Endothelial cell of umbilical vein (primary cell): ENCODE data around the gene VDAC2. TPM values are rescaled to one million over a fixed set of nuclear protein-coding genes. Genes with fewer than 3 reads are reported as not detected.
A peak's percentile ranks its signal among the peaks of the same experiment; 100 is the strongest.

Source experiments
- BruUV-seq: library from RNA; stranded (reverse); fragments of 400-500 nt; replicated peaks from 2 replicates; lab custom pipeline; 2021; lab: Mats Ljungman, UMichigan
- CTCF ChIA-PET: fragments of 300-600, 350-600 bp; sonication (Branson Sonifier 250); formaldehyde crosslinking; loops from one replicate; lab custom pipeline; 2021; ENCODE audit warnings: antibody characterized with exemption, inconsistent platforms; lab: Charles Lee
- POLR2A ChIA-PET: fragments of 300-600, 350-600 bp; sonication (Branson Sonifier 250); formaldehyde crosslinking; loops from one replicate; lab custom pipeline; 2021; ENCODE audit warnings: antibody characterized with exemption, inconsistent platforms; lab: Charles Lee
- DNase-seq: peaks from one replicate; pipeline ENCODE4 v3.0.0-alpha.2; 2011; ENCODE audit warnings: low read depth, low spot score
- FAIRE-seq: peaks from 2 replicates; lab custom pipeline; 2011; peaks lifted over from hg19 to GRCh38; lab: Jason Lieb, UNC
- H2AFZ ChIP-seq: 2 replicates; pipeline ENCODE4 v1.6.0; 2012; ENCODE audit warnings: low read depth, low read length, control low read depth, inconsistent platforms
- H3K27ac ChIP-seq: 2 replicates; pipeline ENCODE4 v1.5.1; 2011; ENCODE audit warnings: low read depth, mild to moderate bottlenecking, control low read depth, low read length, moderate library complexity; ENCODE audit not compliant: insufficient read depth
- H3K27me3 ChIP-seq, 2 experiments: 2 replicates each; pipeline versions ENCODE4 v1.6.0 to v1.6.1; 2011; ENCODE audit warnings: low read length in 2 of 2, mixed read lengths in 1 of 2; ENCODE audit not compliant: control insufficient read depth in 2 of 2, insufficient read depth in 2 of 2
- H3K36me3 ChIP-seq, 2 experiments: 2 replicates in 1 of 2; 3 replicates in 1 of 2; pipeline ENCODE4 v1.5.1; 2011; ENCODE audit warnings: low read length in 2 of 2, mild to moderate bottlenecking in 1 of 2, moderate library complexity in 1 of 2; ENCODE audit not compliant: control insufficient read depth in 2 of 2, insufficient read depth in 2 of 2; ENCODE audit errors: extremely low read depth in 1 of 2
- H3K4me1 ChIP-seq: 3 replicates; pipeline ENCODE4 v1.5.1; 2011; ENCODE audit warnings: mild to moderate bottlenecking, low read length; ENCODE audit not compliant: control insufficient read depth, insufficient read depth; ENCODE audit errors: extremely low read depth
- H3K4me2 ChIP-seq: 2 replicates; pipeline ENCODE4 v1.6.1; 2011; ENCODE audit warnings: low read length, control low read depth, mixed read lengths; ENCODE audit not compliant: insufficient read depth
- H3K4me3 ChIP-seq, 3 experiments: fragments of 200-600 bp in 1 of 3; sonication (generic), shearing (Covaris generic) in 1 of 3; replicated peaks in 1 of 3; 2 replicates each; pipeline ENCODE4 v1.5.1; 2011 to 2016; ENCODE audit warnings: control low read depth in 3 of 3, low read length in 3 of 3, mild to moderate bottlenecking in 2 of 3, inconsistent platforms in 1 of 3, low read depth in 1 of 3, moderate library complexity in 1 of 3; ENCODE audit not compliant: insufficient read depth in 1 of 3
- H3K79me2 ChIP-seq: 2 replicates; pipeline ENCODE4 v1.6.0; 2012; ENCODE audit warnings: low read length, inconsistent platforms; ENCODE audit not compliant: control insufficient read depth, insufficient read depth
- H3K9ac ChIP-seq: replicated peaks from 2 replicates; pipeline ENCODE3; 2011; ENCODE audit warnings: low read length, control low read depth; ENCODE audit not compliant: insufficient read depth; ENCODE audit errors: extremely low read depth
- H3K9me1 ChIP-seq: replicated peaks from 3 replicates; pipeline ENCODE4 v1.6.0; 2011; ENCODE audit warnings: mild to moderate bottlenecking, low read length; ENCODE audit not compliant: control insufficient read depth, insufficient read depth; ENCODE audit errors: extremely low read depth
- H3K9me3 ChIP-seq: replicated peaks from 2 replicates; pipeline ENCODE4 v1.5.1; 2012; ENCODE audit warnings: low read length, inconsistent platforms; ENCODE audit not compliant: control insufficient read depth, insufficient read depth
- H4K20me1 ChIP-seq: replicated peaks from 2 replicates; pipeline ENCODE3; 2011; ENCODE audit warnings: mild to moderate bottlenecking, low read length; ENCODE audit not compliant: control insufficient read depth, insufficient read depth; ENCODE audit errors: extremely low read depth
- EZH2 ChIP-seq: IDR thresholded peaks from 2 replicates; pipeline ENCODE4 v1.6.1; 2012; ENCODE audit warnings: borderline replicate concordance, low read depth, mild to moderate bottlenecking, moderate library complexity, low read length, inconsistent platforms; ENCODE audit not compliant: severe bottlenecking
- FOS ChIP-seq: IDR thresholded peaks from 2 replicates; pipeline ENCODE4 v1.6.1; 2011; ENCODE audit warnings: mild to moderate bottlenecking, low read length, moderate library complexity, borderline replicate concordance; ENCODE audit not compliant: insufficient read depth
- GATA2 ChIP-seq: IDR thresholded peaks from 2 replicates; pipeline ENCODE4 v1.7.0; 2011; ENCODE audit warnings: low read depth, mild to moderate bottlenecking, moderate library complexity, mixed read lengths, low read length; ENCODE audit not compliant: insufficient read length, insufficient read depth
- JUN ChIP-seq: IDR thresholded peaks from 2 replicates; pipeline ENCODE4 v1.6.1; 2011; ENCODE audit warnings: borderline replicate concordance, low read depth; ENCODE audit not compliant: insufficient read length, insufficient read depth
- MAX ChIP-seq: IDR thresholded peaks from 2 replicates; pipeline ENCODE4 v1.6.1; 2011; ENCODE audit not compliant: insufficient read depth, insufficient read length
- dilution Hi-C: fragments of 300-500 bp; cut with MboI; formaldehyde crosslinking; loops from one replicate; pipeline ENCODE4 v1.15.0; 2019; ENCODE audit warnings: low sequenced_read_pairs; ENCODE audit not compliant: extremely low pct_ligation_motif_present
- intact Hi-C: fragments of 100-400 bp; cut with micrococcal nuclease; formaldehyde crosslinking; loops from one replicate; pipeline ENCODE4 v1.10.0; 2022
- polyA plus RNA-seq, 4 experiments: library from polyadenylated mRNA; depleted of rRNA in 3 of 4; stranded (reverse) in 3 of 4; unstranded in 1 of 4; fragments of >200 nt; gene quantifications; 2 replicates each; pipeline versions ENCODE4 v1.2.1 to v1.2.3, GENCODE V29; 2011 to 2012; ENCODE audit warnings: missing spikeins in 1 of 4
- total RNA-seq: library from RNA; stranded (reverse); gene quantifications from 2 replicates; pipeline ENCODE4 v1.2.3, GENCODE V29; 2021

The VDAC2 gene
- total and polyA plus RNA-seq, 2 donors (not counting 3 experiments of a cell fraction or from before 2014, with no cell fraction given): 89.3 to 222 TPM

GRCh38 chr10:75209921-75210281 is 695 bp upstream of the VDAC2 start:
- Histone ChIP-seq H3K27me3 (no peaks in the 10 kb centered on the region), H3K9me1 (no peaks in the 10 kb centered on the region), H3K4me3 (peak overlapping the region; percentile 42 to 73 (median 63)), H3K9me3 (no peaks in the 10 kb centered on the region), H3K27ac (peak overlapping the region; percentile 94), H3K79me2 (peaks cover 40% of the 10 kb centered on the region), H3K9ac (peak overlapping the region; percentile 100), H3K4me2 (peak overlapping the region; percentile 81), H2AFZ (peak overlapping the region; percentile 62), H3K4me1 (peaks cover 21% of the 10 kb centered on the region), H4K20me1 (peaks cover 3% of the 10 kb centered on the region), H3K36me3 (peaks cover 6 to 19% of the 10 kb centered on the region in 2 experiments)
- TF ChIP-seq JUN (no peak), MAX (no peak), EZH2 (no peak)
- intact Hi-C loops (loop anchor here (1.0 to 2.0 kb wide), 4 partner anchors 15 to 99 kb away; partner anchors contain the start of gene SAMD8), dilution Hi-C loops (no loop called here)
- FAIRE-seq (no peak), DNase-seq (peak; percentile 73)
- ChIA-PET POLR2A (interaction anchor here (1.5 to 2.6 kb wide), 2 partner anchors 15 to 23 kb away, joined by 14 to 23 read pairs; no protein-coding TSS in a partner anchor), CTCF (interaction anchor here (1.0 to 4.2 kb wide), 6 partner anchors 9 to 966 kb away, joined by 4 to 30 read pairs (median 11); partner anchors contain the start of gene COMTD1)
- TSS peak; percentile 96 for BruUV-seq

DNA sequence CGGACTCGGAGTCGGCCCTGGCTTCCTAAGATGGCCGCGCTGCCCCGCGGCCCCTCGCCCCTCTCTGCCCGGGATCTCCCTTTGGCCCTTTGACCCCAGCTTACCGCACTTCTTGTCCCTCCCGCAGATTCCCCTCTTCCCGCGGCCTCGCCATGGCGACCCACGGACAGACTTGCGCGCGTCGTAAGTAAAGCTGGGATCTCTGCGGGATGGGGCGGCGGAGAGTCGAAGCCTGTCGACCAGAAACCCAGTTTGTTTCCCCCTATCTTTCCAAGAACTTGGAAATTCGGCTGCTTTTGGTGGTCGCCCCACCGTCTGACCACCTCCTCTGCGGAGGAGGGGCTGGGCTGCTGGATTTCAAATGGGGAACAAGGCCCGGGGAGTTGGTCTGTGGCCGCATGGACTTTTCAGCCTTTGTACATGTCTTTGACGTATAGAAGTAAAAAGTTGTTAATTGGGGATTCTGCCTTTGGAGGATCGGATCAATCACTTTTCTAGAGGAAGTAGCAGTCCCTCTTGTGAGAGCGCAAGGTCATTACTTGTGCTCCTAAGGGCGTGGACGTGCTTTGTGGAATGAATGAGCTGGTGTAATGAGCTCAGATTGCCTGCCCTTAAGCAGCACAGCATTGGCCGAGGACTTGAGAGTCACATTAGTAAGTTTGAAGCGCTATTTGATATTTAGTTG is 553 bp downstream of the VDAC2 start:
- ChIA-PET POLR2A (interaction anchor here (0.6 to 2.6 kb wide), 6 partner anchors 14 to 32 kb away, joined by 3 to 23 read pairs (median 5); no protein-coding TSS in a partner anchor), CTCF (interaction anchor here (0.6 to 4.2 kb wide), 9 partner anchors 11 to 189 kb away, joined by 3 to 30 read pairs (median 11); partner anchors contain the start of gene COMTD1)
- dilution Hi-C loops (no loop called here), intact Hi-C loops (loop anchor here (2.0 kb wide), 1 partner anchor 22 kb away; no protein-coding TSS in a partner anchor)
- Histone ChIP-seq H4K20me1 (peaks cover 3% of the 10 kb centered on the region), H3K4me3 (peak overlapping the region; percentile 63 to 99 (median 96)), H2AFZ (peak overlapping the region; percentile 67), H3K4me2 (peak overlapping the region; percentile 99), H3K9me1 (no peaks in the 10 kb centered on the region), H3K27me3 (no peaks in the 10 kb centered on the region), H3K36me3 (peaks cover 6 to 25% of the 10 kb centered on the region in 2 experiments), H3K9me3 (no peaks in the 10 kb centered on the region), H3K4me1 (peaks cover 21% of the 10 kb centered on the region), H3K27ac (peak overlapping the region; percentile 94), H3K9ac (peak overlapping the region; percentile 100), H3K79me2 (peaks cover 51% of the 10 kb centered on the region)
- TF ChIP-seq FOS (no peak), GATA2 (no peak)
- TSS peak; percentile 49 for BruUV-seq
- peak; percentile 81 for FAIRE-seq
- DNase-seq: peak; percentile 71
